ENCODE results near the gene B3GALT5.

DNA sequence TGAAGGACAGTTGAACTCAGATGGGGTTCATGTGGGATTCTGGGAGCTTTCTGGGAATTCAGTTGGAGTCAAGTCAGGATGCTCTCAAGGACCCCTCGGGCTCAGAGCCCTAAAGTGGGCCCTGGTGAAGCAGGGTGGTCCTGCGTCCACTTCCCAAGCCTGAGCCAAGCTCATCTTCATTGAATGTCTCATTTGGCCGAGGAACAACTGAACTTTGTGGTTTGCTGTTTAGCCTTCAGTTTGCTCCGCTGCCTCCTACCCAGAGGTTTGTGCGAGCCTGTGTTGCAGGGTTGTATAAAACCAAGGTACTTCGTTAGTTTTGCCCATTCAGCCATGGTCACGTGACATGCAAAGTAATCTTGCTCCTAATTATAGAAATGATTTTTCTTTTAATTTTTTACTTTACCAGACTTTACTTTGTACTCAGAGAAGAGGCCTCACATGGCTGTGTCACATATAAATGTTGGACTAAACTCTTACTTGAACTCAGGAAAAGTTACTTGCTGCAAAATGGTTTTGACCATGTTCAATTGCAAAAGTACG, 49.7 kb downstream of the B3GALT5 start:
- TF ChIP-seq, protein P1, sequence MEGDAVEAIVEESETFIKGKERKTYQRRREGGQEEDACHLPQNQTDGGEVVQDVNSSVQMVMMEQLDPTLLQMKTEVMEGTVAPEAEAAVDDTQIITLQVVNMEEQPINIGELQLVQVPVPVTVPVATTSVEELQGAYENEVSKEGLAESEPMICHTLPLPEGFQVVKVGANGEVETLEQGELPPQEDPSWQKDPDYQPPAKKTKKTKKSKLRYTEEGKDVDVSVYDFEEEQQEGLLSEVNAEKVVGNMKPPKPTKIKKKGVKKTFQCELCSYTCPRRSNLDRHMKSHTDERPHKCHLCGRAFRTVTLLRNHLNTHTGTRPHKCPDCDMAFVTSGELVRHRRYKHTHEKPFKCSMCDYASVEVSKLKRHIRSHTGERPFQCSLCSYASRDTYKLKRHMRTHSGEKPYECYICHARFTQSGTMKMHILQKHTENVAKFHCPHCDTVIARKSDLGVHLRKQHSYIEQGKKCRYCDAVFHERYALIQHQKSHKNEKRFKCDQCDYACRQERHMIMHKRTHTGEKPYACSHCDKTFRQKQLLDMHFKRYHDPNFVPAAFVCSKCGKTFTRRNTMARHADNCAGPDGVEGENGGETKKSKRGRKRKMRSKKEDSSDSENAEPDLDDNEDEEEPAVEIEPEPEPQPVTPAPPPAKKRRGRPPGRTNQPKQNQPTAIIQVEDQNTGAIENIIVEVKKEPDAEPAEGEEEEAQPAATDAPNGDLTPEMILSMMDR (IDR thresholded peaks at IDR 0.05), result no peak
- TF ChIP-seq POLR2A (IDR thresholded peaks at IDR 0.05; ENCODE audit: low read depth) (no peak), POLR2AphosphoS5 (IDR thresholded peaks at IDR 0.05) (no peak)

Data from esophagus muscularis mucosa (tissue), 3 donors.